GM18861 (cell line): ENCODE measurements around the gene MAD1L1.
"Not testable (repeated sequence)": the region's sequence is repeated elsewhere in the genome, so short reads cannot be mapped to it uniquely, and the experiment has no call there.

Experiments
- ATAC-seq: cut with Tn5 transposase; IDR thresholded peaks from one replicate; pipeline ENCODE4 v1.9.1; 2021; ENCODE audit not compliant: unreplicated experiment

The MAD1L1 gene

GRCh38 chr7:1831933-1832535, 400.7 kb downstream of the MAD1L1 start:
- not testable (repeated sequence) for ATAC-seq

- not testable (repeated sequence) for ATAC-seq
Observed at GRCh38 chr7:1831471-1831870, 401.3 kb downstream of the MAD1L1 start.

DNA sequence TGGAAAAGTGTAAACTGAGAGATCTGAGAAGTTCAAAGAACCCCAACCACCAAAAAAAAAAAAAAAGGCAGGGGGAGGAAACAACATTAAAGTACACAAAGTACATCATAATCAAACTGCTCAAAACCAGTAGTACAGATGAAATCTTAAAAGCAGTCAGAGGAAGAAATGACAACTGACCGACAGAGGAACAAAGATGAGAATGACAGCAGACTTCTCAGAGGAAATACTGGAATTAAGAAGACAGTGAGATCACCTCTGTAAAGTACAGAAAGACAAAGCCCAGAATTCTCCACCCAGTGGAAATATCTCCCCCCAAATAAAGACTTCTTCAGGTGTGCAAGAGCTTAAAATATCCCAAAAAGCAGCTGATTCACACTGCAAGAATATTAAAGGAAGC, 403.1 kb downstream of the MAD1L1 start:
- ATAC-seq, result not testable (repeated sequence)

DNA sequence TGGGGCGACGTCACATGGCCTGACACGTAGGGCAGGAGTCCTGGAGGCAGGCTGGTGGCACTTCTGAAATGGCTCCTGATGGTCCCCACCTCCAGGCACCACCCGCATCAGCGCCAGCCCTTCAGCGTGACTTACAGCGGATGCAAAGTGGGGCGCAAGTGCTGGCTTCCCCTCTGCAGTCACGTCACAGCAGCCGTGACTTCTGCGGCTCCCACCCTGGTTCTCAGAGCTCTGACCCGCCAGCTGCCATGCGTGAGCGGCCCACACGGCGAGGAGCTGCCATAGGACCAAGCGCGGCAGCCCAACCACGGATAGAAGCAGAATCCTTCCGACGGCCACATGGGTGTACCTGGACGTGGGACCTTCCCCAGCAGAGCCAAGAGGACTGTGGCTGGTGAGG, 403.6 kb downstream of the MAD1L1 start:
- no peak for ATAC-seq

DNA sequence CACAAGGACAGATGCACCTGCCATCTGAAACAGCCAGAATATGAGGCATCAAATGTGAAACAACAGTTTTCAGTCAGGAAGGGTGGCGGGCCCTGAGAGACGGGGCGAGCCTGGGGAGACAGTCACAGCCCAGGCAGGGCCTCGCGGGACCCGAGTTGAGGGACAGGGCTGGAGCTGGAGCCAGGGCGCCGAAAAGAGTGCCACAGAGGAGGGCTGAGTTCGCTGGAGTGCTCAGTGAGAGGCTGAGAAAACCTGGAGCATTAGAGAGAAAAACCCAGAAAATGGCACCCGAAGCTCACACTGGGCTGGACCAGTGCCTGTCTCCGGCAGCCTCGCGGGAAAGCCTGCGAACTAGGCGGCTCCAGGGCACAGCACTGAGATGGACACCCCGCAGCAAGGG, 404.6 kb downstream of the MAD1L1 start:
- ATAC-seq, result not testable (repeated sequence)

GRCh38 chr7:1827521-1827981, 405.2 kb downstream of the MAD1L1 start:
- ATAC-seq, result not testable (repeated sequence)

DNA sequence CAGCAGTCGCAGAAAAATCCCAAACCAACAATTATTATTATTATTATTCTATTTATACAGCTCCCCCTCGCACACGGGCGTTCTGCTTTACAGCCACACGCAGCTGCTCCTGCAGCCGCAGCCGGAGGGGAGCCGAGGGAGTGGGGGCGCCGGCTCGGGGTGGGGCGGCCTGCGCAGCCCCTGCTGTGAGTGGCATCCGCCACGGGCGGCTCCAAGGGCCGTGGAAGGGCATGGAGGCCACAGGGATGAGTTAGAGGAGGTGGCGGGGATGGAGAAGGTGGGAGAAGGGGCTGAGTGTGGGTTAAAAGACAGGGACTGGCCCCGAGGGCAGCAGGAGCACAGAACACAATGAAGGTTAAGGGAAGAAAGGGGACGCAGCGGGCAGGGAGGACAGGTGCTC, 405.8 kb downstream of the MAD1L1 start:
- not testable (repeated sequence) for ATAC-seq

- no peak for ATAC-seq
Observed at GRCh38 chr7:1825897-1826741, 406.6 kb downstream of the MAD1L1 start.

- ATAC-seq, result not testable (repeated sequence)
Observed at GRCh38 chr7:1825647-1825896, 407.2 kb downstream of the MAD1L1 start.

DNA sequence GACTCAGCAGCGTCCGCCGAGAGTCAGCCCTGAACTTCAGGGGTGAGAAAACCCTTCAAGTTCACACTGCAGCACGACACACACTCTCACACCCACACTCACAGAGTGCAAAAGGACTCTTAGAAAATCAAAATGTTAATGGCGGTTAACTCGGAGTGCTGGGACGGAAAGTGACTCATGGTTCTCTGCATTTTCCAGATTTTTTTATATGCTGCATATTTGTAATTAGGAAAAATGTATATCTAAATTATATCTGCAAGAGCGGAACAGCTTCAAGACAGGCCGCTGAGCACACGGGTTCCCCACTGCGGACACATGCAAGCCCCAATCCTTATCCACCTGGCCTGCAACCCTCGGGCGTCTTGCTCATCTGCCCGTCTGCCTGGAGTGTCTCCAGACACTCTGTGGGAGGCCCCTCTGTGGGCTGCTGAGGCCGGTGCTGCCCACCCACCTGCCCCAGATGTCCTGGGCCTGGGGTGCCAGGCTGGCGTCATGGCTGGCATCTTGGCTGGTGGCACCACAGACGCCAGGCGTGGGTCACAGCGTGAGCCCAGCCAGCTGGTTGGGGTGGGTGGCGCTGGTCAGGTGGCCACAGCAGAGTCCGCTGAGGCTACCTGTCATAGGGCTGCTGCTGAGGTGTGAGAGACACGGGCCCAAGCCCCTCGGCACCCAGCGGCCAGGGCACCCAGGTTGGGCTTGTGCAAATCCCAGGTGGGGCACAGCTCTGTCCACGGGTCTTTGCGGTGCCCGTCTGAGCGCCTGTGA, 407.7 kb downstream of the MAD1L1 start:
- not testable (repeated sequence) for ATAC-seq

DNA sequence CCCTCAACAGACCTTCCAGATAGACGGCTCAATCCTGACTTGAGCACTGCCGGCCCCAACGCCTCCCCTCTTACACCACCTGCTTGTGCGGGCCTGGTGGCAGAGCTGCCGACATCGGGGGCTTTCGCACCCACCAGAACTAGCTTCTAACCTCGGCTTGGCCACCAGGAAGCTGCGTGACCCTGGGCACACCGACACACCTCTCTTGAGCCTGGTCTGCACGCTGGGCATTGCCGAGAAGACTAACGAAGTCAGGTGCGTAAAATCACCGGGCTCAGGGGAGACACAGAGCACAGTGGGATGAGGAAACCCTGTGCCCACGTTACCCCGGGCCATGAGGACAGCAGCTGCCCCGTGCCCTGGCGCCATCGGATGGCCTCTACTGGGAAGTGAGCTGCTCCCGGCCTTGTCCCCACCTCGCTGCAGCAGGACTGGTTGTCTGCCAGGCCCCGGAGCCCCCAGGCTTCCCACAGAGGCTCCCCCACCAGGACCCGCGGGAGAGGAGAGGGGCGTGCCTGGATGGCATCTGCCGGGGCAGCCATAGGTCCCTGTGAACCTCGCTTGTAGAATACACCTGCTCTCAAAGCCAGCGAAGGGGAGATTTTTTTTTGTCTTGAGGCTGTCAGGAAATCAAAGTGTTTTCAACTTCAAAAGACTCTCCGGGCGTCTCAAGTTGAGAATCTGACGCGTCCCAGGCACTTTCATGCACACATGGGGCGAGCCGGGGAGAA, 408.4 kb downstream of the MAD1L1 start:
- ATAC-seq, result not testable (repeated sequence)

DNA sequence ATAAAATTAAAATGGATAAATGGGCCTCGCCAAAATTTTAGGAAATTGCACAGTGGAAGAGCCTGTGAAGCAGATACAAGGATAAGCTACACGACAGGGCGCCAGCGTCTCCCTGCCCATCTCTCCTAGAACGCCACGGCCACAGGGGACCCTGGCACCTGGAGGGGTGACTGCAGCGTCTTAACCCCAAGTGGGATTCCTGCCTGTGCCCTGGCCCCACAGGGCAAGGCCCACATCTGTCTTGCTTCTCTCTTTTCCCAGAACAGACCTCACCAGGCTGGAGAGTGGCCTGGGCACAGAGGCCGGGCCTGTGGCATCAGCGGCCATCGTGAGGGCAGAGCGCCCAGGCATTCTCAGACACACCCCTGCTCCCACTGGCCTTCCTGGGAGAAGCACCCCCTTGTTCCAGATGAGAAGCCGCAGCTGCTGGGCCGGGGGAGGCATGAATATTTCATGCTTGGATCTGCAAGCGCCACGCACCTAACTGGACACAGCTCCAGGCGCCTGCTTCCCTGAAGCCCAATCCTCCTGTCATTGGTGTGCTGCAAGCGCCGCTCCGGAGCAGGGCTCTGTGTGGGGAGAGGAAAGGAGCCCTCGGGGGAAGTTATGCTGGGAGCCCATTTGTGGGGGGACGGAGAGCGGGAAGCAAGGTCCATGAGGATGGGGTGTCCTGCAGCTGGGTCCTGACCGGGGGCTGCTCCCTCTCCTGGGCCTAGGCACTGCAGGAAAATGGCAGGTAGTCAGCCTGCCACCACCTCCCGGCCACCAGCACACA, 409.2 kb downstream of the MAD1L1 start:
- no peak for ATAC-seq

DNA sequence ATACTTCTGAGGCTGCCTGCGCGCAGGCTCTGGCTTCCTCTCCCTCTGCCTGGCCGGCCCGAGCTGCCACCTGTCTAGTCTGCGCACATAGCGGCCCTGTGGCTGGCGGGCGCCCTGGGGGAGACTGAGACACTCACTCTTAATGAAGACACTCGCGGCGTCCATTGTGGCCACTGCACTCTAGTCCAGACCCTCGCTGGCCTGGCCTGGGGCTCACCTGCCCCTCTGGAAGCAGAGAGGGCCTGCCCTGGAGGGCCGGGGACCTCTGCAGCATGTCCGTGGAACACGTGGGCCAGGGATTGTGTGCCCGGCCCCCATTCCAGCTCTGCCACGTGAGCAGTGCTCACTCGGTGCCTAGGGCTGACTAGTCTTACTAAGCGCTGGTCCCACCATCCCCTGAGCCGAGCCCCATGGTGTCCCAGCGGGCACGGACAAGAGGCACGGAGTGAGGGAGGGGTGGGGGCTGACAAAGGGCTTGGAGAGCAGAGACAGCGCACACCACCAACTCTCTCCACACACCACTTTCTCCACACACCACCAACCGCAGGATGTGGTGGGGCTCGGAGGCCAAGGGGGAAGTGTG, 413.4 kb downstream of the MAD1L1 start:
- no peak for ATAC-seq

DNA sequence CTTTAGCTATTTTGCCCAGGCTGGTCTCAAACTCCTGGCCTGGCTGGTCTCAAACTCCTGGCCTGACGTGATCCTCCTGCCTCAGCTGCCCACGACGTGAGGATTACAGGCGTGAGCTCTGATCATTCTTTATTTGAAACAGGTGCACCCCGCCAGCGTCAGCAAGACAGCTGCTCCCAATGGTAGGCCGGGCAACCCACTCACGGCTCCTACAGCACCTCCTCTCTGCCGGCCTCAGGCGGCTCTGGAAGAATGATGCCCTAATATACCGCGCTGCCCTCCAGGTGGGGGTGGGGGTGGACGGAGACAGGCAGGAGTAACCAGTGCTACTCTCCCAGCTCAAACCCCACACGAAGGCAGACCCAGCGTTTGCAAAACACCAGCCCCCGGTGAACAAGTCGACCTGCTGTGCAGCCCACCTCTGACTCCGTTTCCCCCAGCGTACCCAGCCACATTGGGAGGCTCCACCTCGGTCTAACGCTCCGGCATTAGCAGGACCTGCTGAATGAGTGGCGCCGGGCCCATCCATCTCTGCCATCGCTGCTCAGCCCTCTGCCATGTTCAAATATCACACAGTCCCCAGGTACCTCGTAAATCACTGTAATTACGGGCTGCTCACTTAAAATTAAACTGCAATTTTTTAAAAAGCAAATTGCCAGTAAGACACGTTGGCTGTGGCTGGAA, 414.0 kb downstream of the MAD1L1 start:
- ATAC-seq, result no peak

- ATAC-seq, result no peak
Observed at GRCh38 chr7:1817061-1817712, 415.6 kb downstream of the MAD1L1 start.

DNA sequence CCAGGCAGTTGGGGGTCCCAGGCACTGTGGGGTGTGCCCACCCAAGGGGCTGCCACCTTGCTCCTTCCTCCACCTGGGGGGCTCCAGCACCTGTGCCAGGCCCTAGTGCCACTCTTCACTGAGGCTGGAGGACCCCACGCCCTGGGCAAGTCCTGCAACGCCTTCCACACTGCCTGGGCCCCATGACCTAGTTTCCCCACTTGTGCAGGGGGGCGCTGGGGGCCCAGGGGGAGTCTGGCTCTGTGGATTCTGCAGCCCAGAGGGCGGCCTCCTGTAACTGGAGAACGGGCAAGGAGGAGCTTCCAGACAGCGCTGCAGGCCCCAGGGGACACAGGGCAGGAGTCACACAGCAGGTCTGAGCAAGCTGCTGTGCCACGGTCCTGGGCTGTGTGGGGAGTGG, 416.3 kb downstream of the MAD1L1 start:
- not testable (repeated sequence) for ATAC-seq

GRCh38 chr7:1815551-1816281, 417.0 kb downstream of the MAD1L1 start:
- ATAC-seq, result not testable (repeated sequence)

- ATAC-seq, result no peak
Observed at GRCh38 chr7:1815051-1815481, 417.7 kb downstream of the MAD1L1 start.
